Hepatocyte (in vitro differentiated cells): ENCODE data around the gene TOX2.

Experiments used
- CTCF ChIP-seq: fragments of 200-600 bp; sonication (generic); IDR thresholded peaks from 2 replicates; pipeline ENCODE4 v1.5.1; 2016; ENCODE audit warnings: antibody characterized with exemption, mild to moderate bottlenecking; ENCODE audit not compliant: poor library complexity
- EZH2 ChIP-seq: fragments of 200-600 bp; sonication (generic); IDR thresholded peaks from 2 replicates; pipeline ENCODE4 v1.6.1; 2016; ENCODE audit warnings: antibody characterized with exemption, mild to moderate bottlenecking, borderline replicate concordance

GRCh38 chr20:43942201-43942590 lies 27.5 kb downstream of the TOX2 start:
- no peak for TF ChIP-seq EZH2
- TF ChIP-seq CTCF: no peak
